DOHH2 (cell line): ENCODE results near the gene UBA5.

Source experiments
- EZH2phosphoT487 ChIP-seq: fragments of 200-600 bp; sonication (generic); IDR thresholded peaks from 2 replicates; pipeline ENCODE4 v1.6.1; 2017; ENCODE audit warnings: borderline replicate concordance, mild to moderate bottlenecking, antibody characterized with exemption, low read length, moderate library complexity, mixed read lengths
- TF ChIP-seq, protein P1 (sequence below): fragments of 200-600 bp; sonication (generic); IDR thresholded peaks from one replicate; pipeline ENCODE4 v1.5.1; 2014; ENCODE audit warnings: antibody characterized with exemption, mild to moderate bottlenecking, low read depth, low read length; ENCODE audit not compliant: poor library complexity, severe bottlenecking

DNA sequence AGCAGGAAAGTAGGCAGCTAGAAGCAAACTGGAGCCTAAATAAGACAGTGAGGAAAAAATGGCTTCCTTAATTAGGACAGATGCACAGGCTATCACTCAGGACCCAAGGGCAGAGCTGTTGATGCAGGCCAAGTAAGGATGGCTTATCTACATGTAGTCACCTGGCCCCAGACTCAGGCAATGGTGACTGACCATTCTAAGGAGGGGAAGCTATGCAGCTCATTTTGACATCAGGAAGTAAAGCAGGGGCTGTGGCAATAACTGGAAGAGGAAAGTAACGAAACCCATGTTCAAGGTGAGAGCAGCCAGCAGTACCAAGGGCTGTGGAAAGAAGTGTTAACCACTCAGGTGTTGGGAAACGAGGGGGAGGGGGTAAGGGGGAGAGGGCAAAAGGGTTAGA, 16.8 kb upstream of the UBA5 start:
- TF ChIP-seq, protein P1, sequence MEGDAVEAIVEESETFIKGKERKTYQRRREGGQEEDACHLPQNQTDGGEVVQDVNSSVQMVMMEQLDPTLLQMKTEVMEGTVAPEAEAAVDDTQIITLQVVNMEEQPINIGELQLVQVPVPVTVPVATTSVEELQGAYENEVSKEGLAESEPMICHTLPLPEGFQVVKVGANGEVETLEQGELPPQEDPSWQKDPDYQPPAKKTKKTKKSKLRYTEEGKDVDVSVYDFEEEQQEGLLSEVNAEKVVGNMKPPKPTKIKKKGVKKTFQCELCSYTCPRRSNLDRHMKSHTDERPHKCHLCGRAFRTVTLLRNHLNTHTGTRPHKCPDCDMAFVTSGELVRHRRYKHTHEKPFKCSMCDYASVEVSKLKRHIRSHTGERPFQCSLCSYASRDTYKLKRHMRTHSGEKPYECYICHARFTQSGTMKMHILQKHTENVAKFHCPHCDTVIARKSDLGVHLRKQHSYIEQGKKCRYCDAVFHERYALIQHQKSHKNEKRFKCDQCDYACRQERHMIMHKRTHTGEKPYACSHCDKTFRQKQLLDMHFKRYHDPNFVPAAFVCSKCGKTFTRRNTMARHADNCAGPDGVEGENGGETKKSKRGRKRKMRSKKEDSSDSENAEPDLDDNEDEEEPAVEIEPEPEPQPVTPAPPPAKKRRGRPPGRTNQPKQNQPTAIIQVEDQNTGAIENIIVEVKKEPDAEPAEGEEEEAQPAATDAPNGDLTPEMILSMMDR, result no peak
- no peak for TF ChIP-seq EZH2phosphoT487
